Loucy (cell line): ENCODE data around the gene IFNB1.

ENCODE experiments used
- EZH2phosphoT487 ChIP-seq: fragments of 200-600 bp; IDR thresholded peaks from 2 replicates; pipeline ENCODE4 v1.6.1; 2018; ENCODE audit warnings: antibody characterized with exemption, mild to moderate bottlenecking, moderate library complexity, borderline replicate concordance
- TF ChIP-seq, protein P1 (sequence below): fragments of 200-600 bp; sonication (generic); conservative IDR thresholded peaks from 2 replicates; pipeline ENCODE4 v1.5.1; 2014; ENCODE audit warnings: mild to moderate bottlenecking, antibody characterized with exemption, low read length

GRCh38 chr9:21104787-21105186, 27.0 kb upstream of the IFNB1 start:
- TF ChIP-seq, protein P1, sequence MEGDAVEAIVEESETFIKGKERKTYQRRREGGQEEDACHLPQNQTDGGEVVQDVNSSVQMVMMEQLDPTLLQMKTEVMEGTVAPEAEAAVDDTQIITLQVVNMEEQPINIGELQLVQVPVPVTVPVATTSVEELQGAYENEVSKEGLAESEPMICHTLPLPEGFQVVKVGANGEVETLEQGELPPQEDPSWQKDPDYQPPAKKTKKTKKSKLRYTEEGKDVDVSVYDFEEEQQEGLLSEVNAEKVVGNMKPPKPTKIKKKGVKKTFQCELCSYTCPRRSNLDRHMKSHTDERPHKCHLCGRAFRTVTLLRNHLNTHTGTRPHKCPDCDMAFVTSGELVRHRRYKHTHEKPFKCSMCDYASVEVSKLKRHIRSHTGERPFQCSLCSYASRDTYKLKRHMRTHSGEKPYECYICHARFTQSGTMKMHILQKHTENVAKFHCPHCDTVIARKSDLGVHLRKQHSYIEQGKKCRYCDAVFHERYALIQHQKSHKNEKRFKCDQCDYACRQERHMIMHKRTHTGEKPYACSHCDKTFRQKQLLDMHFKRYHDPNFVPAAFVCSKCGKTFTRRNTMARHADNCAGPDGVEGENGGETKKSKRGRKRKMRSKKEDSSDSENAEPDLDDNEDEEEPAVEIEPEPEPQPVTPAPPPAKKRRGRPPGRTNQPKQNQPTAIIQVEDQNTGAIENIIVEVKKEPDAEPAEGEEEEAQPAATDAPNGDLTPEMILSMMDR: no peak
- no peak for TF ChIP-seq EZH2phosphoT487
